ENCODE data around the gene ZNF771. TPM values are rescaled to one million over a fixed set of nuclear protein-coding genes. Genes with fewer than 3 reads are reported as not detected.
"Not testable (repeated sequence)": the region's sequence is repeated elsewhere in the genome, so short reads cannot be mapped to it uniquely, and the experiment has no call there.

The ZNF771 gene
- total RNA-seq, 2 donors from 2014 or later, result 3.2 to 4.4 TPM

- intact Hi-C loops (cut with DNase I, micrococcal nuclease); DNase-seq; ATAC-seq: not testable (repeated sequence)
Measured at GRCh38 chr16:30396627-30397026, 10.8 kb upstream of the ZNF771 start.

- intact Hi-C loops (cut with DNase I, micrococcal nuclease), result no loop called here
Measured at GRCh38 chr16:30397056-30397455, 10.3 kb upstream of the ZNF771 start.

GRCh38 chr16:30397776-30398660 is 9.4 kb upstream of the ZNF771 start:
- ATAC-seq, result no peak
- no peak for DNase-seq
- intact Hi-C loops (cut with DNase I, micrococcal nuclease), result no loop called here

More at GRCh38 chr16:30397056-30397455, 10.3 kb upstream of the ZNF771 start:
- DNase-seq (no peak), ATAC-seq (no peak)

- DNase-seq, result no peak
- no peak for ATAC-seq
- intact Hi-C loops (cut with DNase I, micrococcal nuclease), result no loop called here
Measured at GRCh38 chr16:30398661-30399434, 8.6 kb upstream of the ZNF771 start.

GRCh38 chr16:30399435-30400186 is 7.8 kb upstream of the ZNF771 start:
- ATAC-seq (no peak), DNase-seq (no peak)
- intact Hi-C loops (cut with DNase I, micrococcal nuclease), result no loop called here

GRCh38 chr16:30401768-30402425 is 5.5 kb upstream of the ZNF771 start:
- no peak for DNase-seq
- intact Hi-C loops (cut with DNase I, micrococcal nuclease), result no loop called here
- peak; percentile 47 for ATAC-seq

GRCh38 chr16:30406795-30407101 is 658 bp upstream of the ZNF771 start:
- DNase-seq (no peak), ATAC-seq (no peak)
- intact Hi-C loops (cut with DNase I, micrococcal nuclease), result no loop called here

- intact Hi-C loops (cut with DNase I, micrococcal nuclease), result no loop called here
- DNase-seq, result no peak
Measured at GRCh38 chr16:30407804-30408534, 563 bp downstream of the ZNF771 start.

GRCh38 chr16:30409125-30410060 is 2.0 kb downstream of the ZNF771 start:
- ATAC-seq, result peak; percentile 67
- intact Hi-C loops (cut with DNase I, micrococcal nuclease), result no loop called here

More at GRCh38 chr16:30407804-30408534, 563 bp downstream of the ZNF771 start:
- ATAC-seq, result no peak

GRCh38 chr16:30413112-30413806 is 5.9 kb downstream of the ZNF771 start:
- DNase-seq (no peak), ATAC-seq (no peak)
- intact Hi-C loops (cut with DNase I, micrococcal nuclease), result no loop called here

More at GRCh38 chr16:30409125-30410060, 2.0 kb downstream of the ZNF771 start:
- peak; percentile 84 to 94 for DNase-seq

- ATAC-seq (no peak), DNase-seq (no peak)
- intact Hi-C loops (cut with DNase I, micrococcal nuclease), result no loop called here
Measured at GRCh38 chr16:30414159-30414558, 6.8 kb downstream of the ZNF771 start.

GRCh38 chr16:30416047-30416603 is 8.7 kb downstream of the ZNF771 start:
- no peak for DNase-seq
- intact Hi-C loops (cut with DNase I, micrococcal nuclease), result no loop called here

GRCh38 chr16:30416624-30417528 is 9.5 kb downstream of the ZNF771 start:
- ATAC-seq, result no peak
- intact Hi-C loops (cut with DNase I, micrococcal nuclease), result no loop called here
- no peak for DNase-seq

More at GRCh38 chr16:30416047-30416603, 8.7 kb downstream of the ZNF771 start:
- ATAC-seq, result no peak

GRCh38 chr16:30417529-30418349 is 10.3 kb downstream of the ZNF771 start:
- intact Hi-C loops (cut with DNase I, micrococcal nuclease), result no loop called here
- ATAC-seq (peak; percentile 91), DNase-seq (peak; percentile 85 to 90)

All from left colon (tissue), 2 donors.